HuH-7.5 (cell line): Measurements from ENCODE around the gene EAPP.
"Not testable (repeated sequence)": the region's sequence is repeated elsewhere in the genome, so short reads cannot be mapped to it uniquely, and the experiment has no call there.

Experiments
- DNase-seq: peaks from one replicate; pipeline ENCODE4 v3.0.0; 2011; ENCODE audit warnings: low spot score

EAPP gene, protein sequence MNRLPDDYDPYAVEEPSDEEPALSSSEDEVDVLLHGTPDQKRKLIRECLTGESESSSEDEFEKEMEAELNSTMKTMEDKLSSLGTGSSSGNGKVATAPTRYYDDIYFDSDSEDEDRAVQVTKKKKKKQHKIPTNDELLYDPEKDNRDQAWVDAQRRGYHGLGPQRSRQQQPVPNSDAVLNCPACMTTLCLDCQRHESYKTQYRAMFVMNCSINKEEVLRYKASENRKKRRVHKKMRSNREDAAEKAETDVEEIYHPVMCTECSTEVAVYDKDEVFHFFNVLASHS

DNA sequence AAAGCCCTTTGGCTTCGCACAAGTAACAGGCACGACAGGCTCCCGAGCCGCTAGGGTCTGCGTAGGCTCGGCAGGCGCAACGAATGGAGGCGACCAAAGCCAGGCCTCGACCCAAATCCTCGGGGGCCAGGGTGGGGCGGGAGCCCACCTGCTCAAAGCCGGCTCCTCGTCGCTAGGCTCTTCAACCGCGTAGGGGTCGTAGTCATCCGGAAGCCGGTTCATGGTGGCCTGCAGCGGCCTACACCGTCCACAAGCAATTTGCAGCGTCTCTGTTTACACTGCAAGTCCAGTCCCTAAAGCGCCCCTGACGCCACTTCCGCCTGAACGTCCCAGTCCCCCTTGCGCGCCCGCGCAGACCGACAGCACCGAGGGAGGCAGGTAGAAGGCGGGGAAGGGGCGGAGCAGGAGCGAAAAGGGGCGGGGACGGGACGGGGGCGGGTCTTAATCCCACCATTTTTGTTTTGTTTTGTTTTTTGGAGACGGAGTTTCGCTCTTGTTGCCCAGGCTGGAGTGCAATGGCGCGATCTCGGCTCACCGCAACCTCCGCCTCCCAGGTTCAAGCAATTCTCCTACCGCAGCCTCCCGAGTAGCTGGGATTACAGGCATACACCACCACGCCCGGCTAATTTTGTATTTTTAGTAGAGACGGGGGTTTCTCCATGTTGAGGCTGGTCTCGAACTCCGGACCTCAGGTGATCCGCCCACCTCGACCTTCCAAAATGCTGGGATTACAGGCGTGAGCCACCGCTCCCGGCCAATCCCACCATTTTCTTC lies at the start of gene EAPP:
Gene EAPP (minus strand): TSS at position 295 of the 774 bp plus-strand sequence. CDS start 73 bp downstream, at position 222.
- DNase-seq = peak; percentile 85

DNA sequence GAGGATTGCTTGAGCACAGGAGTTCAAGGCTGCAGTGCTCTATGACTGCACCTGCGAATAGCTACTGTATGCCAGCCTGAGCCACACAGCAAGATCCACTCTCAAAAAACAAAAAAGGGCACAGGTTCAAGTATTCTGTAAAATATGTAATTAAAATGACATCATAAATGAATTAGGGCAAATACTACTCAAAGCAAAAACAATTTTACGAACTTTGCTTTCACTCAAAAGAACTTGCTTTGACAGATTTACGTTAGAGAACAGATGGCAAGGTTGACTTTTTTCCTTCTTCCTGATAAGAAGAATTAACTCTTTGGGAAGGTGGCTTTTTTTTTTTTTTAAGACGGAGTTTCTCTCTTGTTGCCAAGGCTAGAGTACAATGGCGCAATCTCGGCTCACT lies 44.0 kb upstream of the EAPP start:
- no peak for DNase-seq

GRCh38 chr14:34582117-34582680 lies 42.7 kb upstream of the EAPP start:
- DNase-seq = no peak

GRCh38 chr14:34580381-34580780 lies 40.9 kb upstream of the EAPP start:
- DNase-seq = no peak

DNA sequence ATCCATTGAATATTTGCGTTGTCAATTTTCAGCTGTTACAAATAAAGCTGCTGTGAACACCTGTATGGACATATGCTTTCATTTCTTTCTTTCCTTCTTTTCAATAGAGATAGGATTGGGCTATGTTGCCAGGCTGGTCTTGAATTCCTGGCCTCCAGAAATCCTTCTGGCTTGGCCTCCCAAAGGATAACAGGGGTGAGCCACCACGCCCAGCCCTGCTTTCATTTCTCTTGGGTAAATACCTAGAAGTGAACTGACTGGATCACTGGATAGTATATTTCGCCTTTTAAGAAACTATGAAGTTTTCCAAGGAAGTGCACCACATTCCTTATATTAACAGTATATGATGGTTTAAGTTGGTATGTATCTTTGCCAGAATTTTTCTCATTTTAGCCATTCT lies 32.3 kb upstream of the EAPP start:
- DNase-seq = no peak

DNA sequence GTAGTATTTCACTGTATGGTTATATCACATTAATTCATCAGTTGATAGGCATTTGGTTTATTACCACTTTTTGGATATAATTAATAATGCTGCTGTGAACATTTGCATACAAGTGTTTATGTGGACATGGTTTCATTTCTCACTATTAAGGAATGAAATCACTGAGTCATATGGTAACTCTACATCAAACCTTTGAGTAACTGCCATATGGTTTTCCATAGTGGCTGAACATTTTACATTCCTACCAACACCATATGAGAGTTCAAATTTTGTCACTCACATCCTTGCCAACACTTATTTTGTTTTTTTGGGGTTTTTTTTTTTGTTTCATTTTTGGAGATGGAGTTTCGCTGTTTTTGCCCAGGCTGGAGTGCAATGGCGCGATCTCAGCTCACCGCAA lies 30.2 kb upstream of the EAPP start:
- DNase-seq = no peak

- DNase-seq = no peak
Observed at GRCh38 chr14:34568803-34569202, 29.3 kb upstream of the EAPP start.

DNA sequence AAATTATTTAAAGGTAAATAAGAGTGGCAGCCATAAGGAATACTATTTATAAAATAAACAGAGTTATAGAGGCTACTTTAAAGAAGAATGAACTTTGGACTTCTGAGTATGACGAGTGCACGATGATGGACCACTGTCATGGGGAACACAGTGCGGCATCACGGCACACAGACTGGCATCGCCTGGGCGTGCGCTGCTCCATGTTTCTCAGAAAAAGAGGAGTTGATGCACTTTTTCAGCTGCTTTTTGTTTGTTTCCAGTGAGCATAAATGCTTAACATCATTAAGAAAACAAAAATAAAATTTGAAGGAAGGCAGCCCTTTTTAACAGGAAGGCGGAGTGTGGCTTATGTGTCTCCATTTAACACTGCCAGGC lies 23.3 kb upstream of the EAPP start:
- DNase-seq = no peak

DNA sequence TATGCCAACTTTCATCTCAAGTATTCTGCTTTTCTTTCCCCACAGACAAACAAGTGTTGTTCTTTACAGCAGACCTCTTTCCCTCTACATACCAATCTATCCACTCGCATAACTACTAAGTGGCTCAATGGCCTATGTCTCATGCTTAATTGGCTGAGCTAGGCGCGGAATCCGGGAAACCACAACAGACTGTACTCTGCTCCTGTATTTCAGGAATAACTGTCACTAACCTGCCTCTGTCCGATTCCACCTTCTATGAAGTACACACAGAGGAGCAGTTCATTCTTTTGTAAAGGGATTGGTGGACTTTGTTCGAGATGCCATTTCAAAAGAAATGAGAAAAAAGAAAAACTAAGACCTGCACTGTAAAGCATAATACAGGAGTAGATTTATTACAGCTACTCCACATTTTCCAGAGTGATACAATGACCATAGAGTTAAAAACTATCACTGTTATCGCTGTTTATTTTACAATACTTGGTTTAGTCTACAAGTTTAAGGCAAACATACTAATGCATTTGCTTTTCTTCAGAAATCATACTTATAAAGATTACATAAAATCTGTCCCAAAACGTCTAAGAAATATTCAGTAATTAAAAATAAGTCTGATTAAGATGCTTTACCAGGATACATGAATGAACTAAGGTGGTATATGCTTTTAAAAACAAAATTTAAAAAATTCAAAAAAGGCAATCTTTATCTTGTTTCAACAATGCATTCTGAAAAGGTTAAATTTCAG lies 22.7 kb upstream of the EAPP start:
- DNase-seq = not testable (repeated sequence)

GRCh38 chr14:34556498-34556829 lies 17.0 kb upstream of the EAPP start:
- not testable (repeated sequence) for DNase-seq

GRCh38 chr14:34555583-34556497 lies 16.3 kb upstream of the EAPP start:
- DNase-seq = not testable (repeated sequence)

DNA sequence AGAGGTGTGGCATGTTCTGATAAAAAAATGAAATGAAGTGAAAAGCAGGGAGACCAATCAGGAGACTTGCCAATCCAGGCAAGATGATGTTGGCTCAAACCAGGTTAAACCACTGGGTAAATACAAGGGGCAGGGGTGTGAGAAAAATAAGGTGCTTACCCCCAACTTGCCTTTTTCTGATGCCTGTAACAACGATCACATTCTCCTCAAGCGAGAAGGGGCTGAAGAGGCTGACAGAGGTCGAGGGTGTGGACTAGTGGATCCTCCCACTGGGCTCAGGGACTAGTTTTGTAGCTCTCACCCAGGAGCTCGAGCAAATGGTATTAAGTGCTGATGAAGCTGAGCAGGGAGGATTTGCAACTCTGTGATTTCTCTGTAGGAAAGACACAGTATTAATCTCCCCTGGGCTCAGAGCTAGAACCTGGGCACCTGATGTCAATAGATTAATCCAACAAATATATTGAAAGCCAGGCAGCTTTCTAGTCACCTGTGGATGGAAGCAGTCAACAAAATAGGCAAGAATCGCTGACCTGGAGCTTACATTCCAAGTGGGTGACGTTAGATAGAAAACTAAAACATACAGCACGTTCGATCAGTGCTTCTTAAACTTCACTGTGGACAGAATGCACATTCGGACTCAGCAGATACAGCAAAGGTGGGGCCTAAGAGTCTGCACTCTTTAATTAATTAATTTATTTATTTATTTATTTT lies 15.2 kb upstream of the EAPP start:
- DNase-seq = no peak

DNA sequence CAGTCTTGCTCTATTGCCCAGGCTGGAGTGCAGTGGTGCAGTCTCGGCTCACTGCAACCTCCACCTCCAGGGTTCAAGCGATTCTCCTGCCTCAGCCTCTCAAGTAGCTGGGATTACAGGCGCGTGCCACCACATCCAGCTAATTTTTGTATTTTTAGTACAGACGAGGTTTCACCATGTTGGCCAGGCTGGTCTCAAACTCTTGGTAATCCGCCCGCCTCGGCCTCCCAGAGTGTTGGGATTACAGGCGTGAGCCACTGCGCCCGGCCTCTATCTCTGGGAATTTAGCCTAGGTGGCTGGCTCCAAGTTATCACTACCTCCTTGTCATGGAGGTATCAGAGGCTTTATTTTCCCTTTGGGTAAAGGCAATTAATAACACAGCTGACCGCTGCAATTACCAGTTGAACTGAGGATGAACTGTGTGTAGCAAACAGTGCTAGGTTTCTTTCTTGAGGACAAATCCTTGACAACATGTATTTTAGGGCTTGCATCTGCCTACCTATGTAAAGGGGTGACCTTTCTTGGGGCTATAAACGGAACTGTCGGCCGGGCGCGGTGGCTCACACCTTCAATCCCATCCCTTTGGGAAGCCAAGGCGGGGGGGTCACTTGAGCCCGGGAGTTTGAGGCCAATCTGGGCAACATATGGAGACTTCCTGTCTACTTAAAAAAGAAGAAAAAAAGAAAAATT lies 9.9 kb upstream of the EAPP start:
- DNase-seq = not testable (repeated sequence)

GRCh38 chr14:34548472-34548981 lies 9.0 kb upstream of the EAPP start:
- no peak for DNase-seq

DNA sequence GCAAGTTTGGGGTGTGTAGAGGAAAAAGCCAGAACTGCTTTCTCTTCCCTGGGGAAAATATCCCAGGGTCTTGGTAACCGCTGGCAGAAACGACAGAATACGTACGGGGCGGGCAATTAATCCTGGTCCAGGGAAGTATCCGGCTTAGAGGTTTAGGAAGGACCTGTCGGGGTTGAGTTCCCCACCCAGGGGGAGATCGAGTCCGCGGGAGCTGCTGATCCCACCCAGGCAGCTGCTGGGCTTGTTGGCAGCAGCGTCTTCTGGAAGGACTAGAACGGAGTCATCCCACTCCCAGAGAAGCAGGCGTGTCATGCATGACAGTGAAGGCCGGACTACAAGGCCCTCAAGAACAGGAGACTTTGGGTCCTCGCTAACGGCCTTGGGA lies 7.6 kb upstream of the EAPP start:
- not testable (repeated sequence) for DNase-seq

DNA sequence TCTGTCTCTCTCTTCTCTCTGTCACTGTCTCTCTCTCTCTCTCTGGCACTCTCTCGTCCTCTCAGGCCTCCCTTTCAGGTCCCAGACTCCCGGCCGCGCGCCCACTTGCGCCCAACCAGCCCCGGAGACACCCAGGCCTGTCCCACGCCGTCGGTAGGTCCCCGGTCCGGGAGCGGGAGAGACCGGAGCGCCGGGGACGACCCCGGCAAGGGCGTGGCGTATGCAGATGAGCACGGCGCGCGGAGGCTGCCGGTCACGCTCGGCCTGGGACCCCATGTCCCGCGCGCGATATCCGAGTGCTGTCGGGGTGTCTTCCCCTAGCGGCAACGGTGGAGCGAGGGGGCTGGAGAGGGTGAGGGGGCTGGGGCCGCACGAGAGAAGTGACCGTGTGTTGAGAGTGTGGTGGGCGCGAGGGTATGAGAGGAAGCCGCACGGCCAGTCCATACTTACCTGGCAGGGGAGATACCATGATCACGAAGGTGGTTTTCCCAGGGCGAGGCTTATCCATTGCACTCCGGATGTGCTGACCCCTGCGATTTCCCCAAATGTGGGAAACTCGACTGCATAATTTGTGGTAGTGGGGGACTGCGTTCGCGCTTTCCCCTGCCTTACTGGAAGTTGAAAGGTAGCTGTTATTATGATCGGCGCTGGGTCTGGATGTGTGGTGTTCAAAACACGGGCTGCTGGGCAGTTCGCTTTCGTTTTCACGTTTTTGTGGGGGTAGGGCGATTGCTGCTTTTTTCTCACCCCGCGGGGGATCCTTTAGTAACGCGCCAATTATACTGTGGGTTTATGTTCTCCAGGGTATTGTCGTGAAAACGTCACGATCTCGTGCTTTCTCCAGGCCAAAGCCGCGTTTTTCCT lies 7.0 kb upstream of the EAPP start:
- DNase-seq = not testable (repeated sequence)

DNA sequence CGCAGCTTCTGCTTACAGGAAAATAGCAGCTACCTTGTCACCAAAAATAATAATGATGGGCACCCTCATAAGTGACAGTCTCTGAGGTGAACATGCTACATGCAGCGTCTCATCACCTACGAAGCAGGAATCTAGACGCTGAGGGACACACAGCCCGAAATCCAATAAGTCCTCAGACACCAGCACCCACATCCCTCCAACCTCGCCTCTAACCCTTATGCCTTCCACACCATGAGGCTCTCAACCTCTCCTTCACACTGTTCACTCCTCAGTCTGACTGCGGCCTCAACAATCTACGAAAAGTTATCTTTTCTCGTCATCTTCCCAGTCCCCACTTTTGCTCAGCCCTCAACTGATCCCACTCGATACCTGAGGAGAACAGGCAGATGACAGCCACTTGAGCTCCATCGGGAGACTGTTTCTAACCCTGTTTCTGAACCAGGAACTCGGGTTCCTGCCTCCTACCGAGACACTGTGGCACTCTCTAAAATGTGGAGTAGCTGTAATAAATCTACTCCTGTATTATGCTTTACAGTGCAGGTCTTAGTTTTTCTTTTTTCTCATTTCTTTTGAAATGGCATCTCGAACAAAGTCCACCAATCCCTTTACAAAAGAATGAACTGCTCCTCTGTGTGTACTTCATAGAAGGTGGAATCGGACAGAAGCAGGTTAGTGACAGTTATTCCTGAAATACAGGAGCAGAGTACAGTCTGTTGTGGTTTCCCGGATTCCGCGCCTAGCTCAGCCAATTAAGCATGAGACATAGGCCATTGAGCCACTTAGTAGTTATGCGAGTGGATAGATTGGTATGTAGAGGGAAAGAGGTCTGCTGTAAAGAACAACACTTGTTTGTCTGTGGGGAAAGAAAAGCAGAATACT lies 919 bp upstream of the EAPP start:
- not testable (repeated sequence) for DNase-seq

DNA sequence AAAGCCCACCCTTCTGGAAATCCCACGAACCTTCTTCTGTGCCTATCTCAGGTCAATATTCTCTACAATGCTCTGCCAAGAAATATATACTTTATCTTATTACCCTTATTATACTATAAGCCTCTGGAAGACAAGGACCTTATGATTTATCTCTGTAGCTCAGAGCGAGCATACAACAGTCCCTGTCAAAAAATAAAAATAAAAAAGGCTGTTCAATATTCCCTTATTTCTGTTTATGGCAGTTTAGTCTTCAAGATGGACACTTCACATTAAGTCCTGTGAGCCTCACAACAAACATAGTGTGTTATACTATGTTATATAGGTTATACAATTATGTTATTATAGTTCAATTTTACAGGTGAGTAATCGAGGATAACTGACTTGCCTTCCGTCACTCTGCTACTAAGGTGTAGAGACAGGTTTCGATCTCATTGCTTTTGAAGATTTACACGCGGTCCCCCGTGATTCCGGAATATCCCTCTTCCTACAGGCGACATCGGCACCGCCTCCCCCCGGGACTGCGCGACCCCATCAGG lies 562 bp downstream of the EAPP start:
- no peak for DNase-seq
